ENCODE data around the gene ENTPD5. TPM values are rescaled to one million over a fixed set of nuclear protein-coding genes. Genes with fewer than 3 reads are reported as not detected.
"Not testable (repeated sequence)": the region's sequence is repeated elsewhere in the genome, so short reads cannot be mapped to it uniquely, and the experiment has no call there.

Gene ENTPD5
- total and polyA plus RNA-seq, 5 donors, result 5.7 to 8.7 (median 7.7) TPM

DNA sequence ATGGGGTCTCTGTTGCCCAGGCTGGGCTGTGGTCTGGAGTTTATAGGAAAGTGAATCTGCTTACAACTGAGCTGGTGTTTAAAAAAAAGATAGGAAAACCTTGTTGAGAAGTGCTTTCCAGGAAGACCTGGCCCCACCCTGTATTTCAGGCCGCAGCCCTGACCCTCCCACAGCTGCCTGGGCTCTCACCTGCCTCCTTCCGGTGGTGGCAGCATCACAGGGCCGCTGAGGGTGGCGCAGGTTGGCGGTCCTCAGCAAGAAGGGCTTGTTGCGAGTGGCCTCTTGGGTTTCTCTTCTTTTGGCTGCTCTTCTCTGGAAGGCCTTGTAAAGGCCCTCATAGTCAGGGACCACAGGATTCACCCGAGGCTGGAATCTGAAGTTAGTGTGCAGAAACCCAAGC, 76.9 kb downstream of the ENTPD5 start:
- no peak for ATAC-seq
- intact Hi-C loops (cut with DNase I), result no loop called here
- 89% methylated on average over 7 of the region's 7 CpGs for WGBS
- Histone ChIP-seq H3K4me3 (ENCODE audit: low read length) (no peak overlapping the region), H3K27ac (ENCODE audit: low read length) (no peak overlapping the region), H3K4me1 (ENCODE audit: control insufficient read depth, insufficient read depth, low read length) (no peaks in the 10 kb centered on the region), H3K27me3 (ENCODE audit: control insufficient read depth, insufficient read depth) (no peaks in the 10 kb centered on the region), H3K9me3 (ENCODE audit: control insufficient read depth, low read length) (no peaks in the 10 kb centered on the region)
- DNase-seq, result no peak

DNA sequence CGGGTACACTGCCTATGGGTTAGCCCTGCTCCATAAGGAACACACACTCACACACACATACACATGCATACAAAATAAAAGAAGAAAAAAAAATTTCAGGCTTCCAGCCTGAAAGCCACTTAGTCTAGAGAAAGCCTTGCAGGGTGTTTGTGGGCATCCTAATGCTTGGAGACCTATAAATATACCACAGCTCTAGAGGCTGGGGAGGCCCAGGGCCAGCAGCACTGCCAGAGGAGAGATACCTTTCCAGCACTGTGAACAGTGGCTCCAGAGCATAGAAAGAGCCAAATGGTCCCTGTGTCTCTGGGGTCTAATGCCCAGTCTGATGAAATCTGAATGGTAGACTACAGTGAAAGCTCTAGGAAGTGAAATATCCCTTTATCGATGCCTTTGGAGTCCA, 82.1 kb downstream of the ENTPD5 start:
- WGBS, result 93% methylated on average over 2 of the region's 2 CpGs
- intact Hi-C loops (cut with DNase I), result no loop called here

DNA sequence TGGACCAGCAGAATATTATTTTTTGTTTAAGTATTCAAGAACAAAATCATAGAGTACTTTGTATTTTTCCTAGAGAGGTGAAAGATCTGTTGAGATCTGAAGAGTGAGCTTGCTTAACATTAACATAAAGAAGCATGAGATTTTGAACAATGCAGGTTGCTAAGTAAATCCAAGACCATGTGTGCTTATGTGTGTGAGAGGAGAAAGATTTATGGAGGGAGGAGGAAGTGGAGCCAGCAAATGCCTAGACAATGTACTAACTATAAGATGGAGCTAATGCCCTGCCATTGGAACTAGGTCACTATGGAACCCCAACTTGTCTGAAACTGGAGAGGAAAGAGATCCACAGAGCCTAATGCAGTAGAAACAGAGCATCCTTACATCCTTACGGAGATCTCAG, 82.5 kb downstream of the ENTPD5 start:
- H3K4me1 ChIP-seq (ENCODE audit: control insufficient read depth, insufficient read depth, low read length), result no peaks in the 10 kb centered on the region
- WGBS, result 91% methylated on average over 1 of the region's 1 CpG
- no peaks in the 10 kb centered on the region for H3K27me3 ChIP-seq (ENCODE audit: control insufficient read depth, insufficient read depth)
- ATAC-seq (no peak), DNase-seq (no peak)
- intact Hi-C loops (cut with DNase I), result no loop called here
- no peak overlapping the region for H3K27ac ChIP-seq (ENCODE audit: low read length)
- no peak overlapping the region for H3K4me3 ChIP-seq (ENCODE audit: low read length)
- H3K9me3 ChIP-seq (ENCODE audit: control insufficient read depth, low read length), result no peaks in the 10 kb centered on the region

More for the DNA sequence above, 82.1 kb downstream of the ENTPD5 start:
- no peaks in the 10 kb centered on the region for H3K9me3 ChIP-seq (ENCODE audit: control insufficient read depth, low read length)
- DNase-seq, result no peak
- H3K27ac ChIP-seq (ENCODE audit: low read length), result no peak overlapping the region
- H3K27me3 ChIP-seq (ENCODE audit: control insufficient read depth, insufficient read depth), result no peaks in the 10 kb centered on the region
- peak; percentile 21 to 32 for ATAC-seq
- H3K4me3 ChIP-seq (ENCODE audit: low read length), result no peak overlapping the region
- H3K4me1 ChIP-seq (ENCODE audit: control insufficient read depth, insufficient read depth, low read length), result no peaks in the 10 kb centered on the region

DNA sequence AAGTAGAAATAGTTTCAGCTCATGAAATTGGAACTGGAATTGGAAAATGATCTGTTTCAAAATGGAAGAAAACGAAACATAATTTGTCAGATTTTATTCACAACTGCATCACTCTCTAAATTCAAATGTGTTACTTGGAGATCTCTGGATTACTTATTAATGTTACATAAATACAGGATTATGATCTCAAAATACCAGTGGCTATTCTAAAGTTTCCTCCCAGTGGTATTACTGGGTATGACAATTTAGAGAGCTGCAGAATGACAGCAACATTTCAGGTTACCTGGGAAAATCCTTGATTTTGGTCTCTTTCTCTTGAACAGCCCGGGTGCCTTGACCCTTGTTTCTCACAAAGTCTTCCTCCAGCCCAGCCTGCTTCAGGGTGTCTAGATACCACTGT, 83.4 kb downstream of the ENTPD5 start:
- Histone ChIP-seq H3K27ac (ENCODE audit: low read length) (no peak overlapping the region), H3K4me1 (ENCODE audit: control insufficient read depth, insufficient read depth, low read length) (no peaks in the 10 kb centered on the region), H3K9me3 (ENCODE audit: control insufficient read depth, low read length) (no peaks in the 10 kb centered on the region), H3K27me3 (ENCODE audit: control insufficient read depth, insufficient read depth) (no peaks in the 10 kb centered on the region), H3K4me3 (ENCODE audit: low read length) (no peak overlapping the region)
- ATAC-seq (no peak), DNase-seq (no peak)
- 89% methylated on average over 2 of the region's 2 CpGs for WGBS
- intact Hi-C loops (cut with DNase I), result no loop called here

DNA sequence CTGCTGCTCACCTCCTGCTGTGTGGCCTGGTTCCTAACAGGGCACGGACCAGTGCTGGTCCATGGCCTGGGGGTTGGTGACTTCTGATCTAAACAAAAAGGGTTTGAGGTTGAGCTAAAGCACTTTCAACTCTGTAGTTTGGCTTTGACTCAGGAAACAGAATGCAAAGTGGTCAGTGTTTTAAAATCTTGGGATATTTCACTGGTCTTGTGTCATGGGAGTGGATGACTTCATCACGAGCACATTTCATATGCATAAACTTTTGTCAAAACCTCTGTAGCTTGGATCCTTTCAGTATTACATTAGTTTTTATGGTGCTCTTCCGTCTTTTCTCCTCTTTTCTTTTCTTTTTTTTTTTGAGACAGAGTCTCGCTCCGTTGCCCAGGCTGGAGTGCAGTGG, 94.8 kb downstream of the ENTPD5 start:
- DNase-seq (no peak), ATAC-seq (no peak)
- 82% methylated on average over 5 of the region's 5 CpGs for WGBS
- H3K9me3 ChIP-seq (ENCODE audit: control insufficient read depth, low read length), result no peaks in the 10 kb centered on the region
- H3K27ac ChIP-seq (ENCODE audit: low read length), result no peak overlapping the region
- no peak overlapping the region for H3K4me3 ChIP-seq (ENCODE audit: low read length)
- no peaks in the 10 kb centered on the region for H3K27me3 ChIP-seq (ENCODE audit: control insufficient read depth, insufficient read depth)
- no peaks in the 10 kb centered on the region for H3K4me1 ChIP-seq (ENCODE audit: control insufficient read depth, insufficient read depth, low read length)
- intact Hi-C loops (cut with DNase I), result no loop called here

DNA sequence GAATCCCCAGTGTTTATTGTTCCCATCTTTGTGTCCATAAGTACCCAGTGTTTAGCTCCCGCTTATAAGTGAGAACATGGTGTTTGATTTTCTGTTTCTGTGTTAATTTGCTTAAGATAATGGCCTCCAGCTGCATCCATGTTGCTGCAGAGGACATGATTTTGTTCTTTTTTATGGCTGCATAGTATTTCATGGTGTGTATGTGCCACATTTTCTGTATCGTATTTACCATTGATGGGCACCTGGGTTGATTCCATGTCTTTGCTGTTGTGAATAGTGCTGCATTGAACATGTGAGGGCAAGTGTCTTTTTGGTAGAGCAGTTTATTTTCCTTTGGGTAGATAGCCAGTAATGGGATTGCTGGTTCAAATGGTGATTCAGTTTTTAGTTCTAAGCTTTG, 99.6 kb downstream of the ENTPD5 start:
- ATAC-seq; H3K4me1 ChIP-seq (ENCODE audit: control insufficient read depth, insufficient read depth, low read length); intact Hi-C loops (cut with DNase I); H3K4me3 ChIP-seq (ENCODE audit: low read length); H3K27me3 ChIP-seq (ENCODE audit: control insufficient read depth, insufficient read depth); H3K27ac ChIP-seq (ENCODE audit: low read length); DNase-seq; H3K9me3 ChIP-seq (ENCODE audit: control insufficient read depth, low read length): not testable (repeated sequence)
- 98% methylated on average over 2 of the region's 2 CpGs for WGBS

DNA sequence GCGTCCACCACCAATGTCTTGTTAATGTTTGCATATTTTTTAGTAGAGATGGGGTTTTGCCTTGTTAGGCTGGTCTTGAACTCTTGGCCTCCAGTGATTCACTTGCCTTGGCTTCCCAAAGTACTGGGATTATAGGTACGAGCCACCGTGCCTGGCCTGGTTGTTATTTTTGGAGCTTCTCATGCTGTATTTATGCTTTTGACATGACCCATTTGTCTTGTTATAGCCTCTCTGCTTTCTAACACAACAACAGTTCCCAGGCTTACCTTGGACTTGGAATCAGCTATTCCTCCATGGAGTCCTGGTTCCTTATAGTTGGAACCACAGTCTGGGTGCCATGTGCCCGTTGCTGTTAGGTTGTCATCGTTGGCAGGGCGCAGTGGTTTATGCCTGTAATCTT, 102.8 kb downstream of the ENTPD5 start:
- 78% methylated on average over 6 of the region's 6 CpGs for WGBS
- no peak for ATAC-seq
- Histone ChIP-seq H3K4me3 (ENCODE audit: low read length) (no peak overlapping the region), H3K9me3 (ENCODE audit: control insufficient read depth, low read length) (no peaks in the 10 kb centered on the region), H3K4me1 (ENCODE audit: control insufficient read depth, insufficient read depth, low read length) (no peaks in the 10 kb centered on the region), H3K27me3 (ENCODE audit: control insufficient read depth, insufficient read depth) (no peaks in the 10 kb centered on the region), H3K27ac (ENCODE audit: low read length) (no peak overlapping the region)
- no peak for DNase-seq
- intact Hi-C loops (cut with DNase I), result no loop called here

DNA sequence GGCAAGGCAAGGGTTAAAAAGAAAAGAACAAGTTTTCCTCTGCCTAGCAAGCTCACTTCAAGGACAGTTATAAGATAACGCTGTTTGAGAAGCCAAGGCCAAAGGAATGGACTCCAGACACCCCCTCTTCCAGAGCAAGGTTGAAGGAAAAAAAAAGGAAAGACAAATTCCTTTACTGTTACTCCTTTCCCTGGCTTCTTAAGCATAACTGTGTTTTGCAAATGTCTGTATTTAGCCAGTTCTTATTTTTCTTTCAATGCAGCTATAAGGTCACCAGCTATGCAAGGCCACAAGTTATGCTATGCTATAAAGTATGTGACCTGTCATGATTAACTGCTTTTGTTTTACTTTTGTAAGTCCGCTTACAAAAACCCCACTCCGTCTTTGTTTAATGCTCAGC, 105.8 kb downstream of the ENTPD5 start:
- H3K9me3 ChIP-seq (ENCODE audit: control insufficient read depth, low read length), result no peaks in the 10 kb centered on the region
- no peak for DNase-seq
- WGBS, result 70% methylated on average over 3 of the region's 3 CpGs
- ATAC-seq, result no peak
- no peaks in the 10 kb centered on the region for H3K4me1 ChIP-seq (ENCODE audit: control insufficient read depth, insufficient read depth, low read length)
- H3K27ac ChIP-seq (ENCODE audit: low read length), result no peak overlapping the region
- intact Hi-C loops (cut with DNase I), result no loop called here
- no peak overlapping the region for H3K4me3 ChIP-seq (ENCODE audit: low read length)
- H3K27me3 ChIP-seq (ENCODE audit: control insufficient read depth, insufficient read depth), result no peaks in the 10 kb centered on the region

DNA sequence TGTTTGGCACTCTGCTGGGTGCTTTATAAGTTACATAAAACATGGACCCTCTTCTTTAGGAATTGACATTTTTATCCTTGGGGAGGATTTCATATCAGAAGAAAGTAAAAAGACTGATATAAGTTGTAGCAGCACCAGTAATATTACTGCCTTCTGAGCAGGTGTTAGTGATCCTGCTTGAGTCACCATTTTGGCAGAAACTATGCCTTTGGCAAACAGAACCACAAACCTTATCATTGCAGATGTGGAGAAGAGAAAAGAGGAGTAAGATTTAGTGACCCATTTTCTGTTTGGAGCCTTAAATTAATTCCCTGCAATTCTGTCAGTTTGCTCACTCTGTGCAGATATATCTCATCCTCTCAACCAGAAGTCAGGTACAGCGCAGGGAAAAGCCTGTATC, 109.4 kb downstream of the ENTPD5 start:
- 91% methylated on average over 1 of the region's 1 CpG for WGBS
- H3K4me1 ChIP-seq (ENCODE audit: control insufficient read depth, insufficient read depth, low read length), result no peaks in the 10 kb centered on the region
- no peak for ATAC-seq
- DNase-seq, result no peak
- intact Hi-C loops (cut with DNase I), result no loop called here
- no peak overlapping the region for H3K27ac ChIP-seq (ENCODE audit: low read length)
- no peaks in the 10 kb centered on the region for H3K9me3 ChIP-seq (ENCODE audit: control insufficient read depth, low read length)
- H3K4me3 ChIP-seq (ENCODE audit: low read length), result no peak overlapping the region
- H3K27me3 ChIP-seq (ENCODE audit: control insufficient read depth, insufficient read depth), result no peaks in the 10 kb centered on the region

Other genes with a start within 250 kb of the ENTPD5 start
- gene PTGR2, start 167.5 kb downstream of the ENTPD5 start, total RNA-seq, result 10 to 100 TPM; 31.3 to 38.3 (median 32.1) TPM
- gene PTGR2, start 167.5 kb downstream of the ENTPD5 start, polyA plus RNA-seq, result 33.3 TPM
- 10 to 100 TPM; 16.3 to 30.4 (median 20.1) TPM for gene ZNF410, start 132.4 kb downstream of the ENTPD5 start, total RNA-seq
- 12.1 TPM for gene ZNF410, start 132.4 kb downstream of the ENTPD5 start, polyA plus RNA-seq
- gene FAM161B, start 69.2 kb downstream of the ENTPD5 start, total RNA-seq, result 1 to 10 TPM; 3.1 to 4.6 (median 3.5) TPM
- 2.3 TPM for gene FAM161B, start 69.2 kb downstream of the ENTPD5 start, polyA plus RNA-seq
- 10 to 100 TPM; 29.2 to 34.3 (median 32.2) TPM for gene COQ6, start 69.0 kb downstream of the ENTPD5 start, total RNA-seq
- gene COQ6, start 69.0 kb downstream of the ENTPD5 start, polyA plus RNA-seq, result 43.4 TPM
- 1 to 10 TPM; 4.9 to 5.5 (median 5.3) TPM for gene BBOF1, start 61 bp upstream of the ENTPD5 start, total RNA-seq
- 4.5 TPM for gene BBOF1, start 61 bp upstream of the ENTPD5 start, polyA plus RNA-seq
- 10 to 100 TPM; 27.0 to 58.0 (median 31.9) TPM for gene ALDH6A1, start 65.2 kb upstream of the ENTPD5 start, total RNA-seq
- gene ALDH6A1, start 65.2 kb upstream of the ENTPD5 start, polyA plus RNA-seq, result 15.3 TPM
- 1 to 10 TPM; 7.1 to 9.2 (median 7.8) TPM for gene LIN52, start 65.7 kb upstream of the ENTPD5 start, total RNA-seq
- 5.5 TPM for gene LIN52, start 65.7 kb upstream of the ENTPD5 start, polyA plus RNA-seq
- not detected for gene VSX2, start 220.2 kb upstream of the ENTPD5 start, total RNA-seq
- not detected for gene VSX2, start 220.2 kb upstream of the ENTPD5 start, polyA plus RNA-seq

Measured in right cardiac atrium (tissue), 5 donors.